Anterior cingulate cortex (tissue), 58 donors: ENCODE results near the gene TRHDE.
"Not testable (repeated sequence)": the region's sequence is repeated elsewhere in the genome, so short reads cannot be mapped to it uniquely, and the experiment has no call there.

Experiments used
- DNase-seq, 58 donors: peaks; one replicate each; lab custom pipeline; 2025; lab: John Stamatoyannopoulos, UW

The TRHDE gene

GRCh38 chr12:72602581-72602980 lies 330.4 kb downstream of the TRHDE start:
- no peak for DNase-seq

GRCh38 chr12:72605975-72606374 lies 333.8 kb downstream of the TRHDE start:
- DNase-seq = no peak

GRCh38 chr12:72610342-72610741 lies 338.2 kb downstream of the TRHDE start:
- no peak for DNase-seq

- no peak for DNase-seq
These were observed 338.7 kb downstream of the TRHDE start for GRCh38 chr12:72610854-72611358.

- no peak for DNase-seq
These were observed 340.0 kb downstream of the TRHDE start for GRCh38 chr12:72612171-72612570.

- DNase-seq = no peak
These were observed 346.6 kb downstream of the TRHDE start for GRCh38 chr12:72618764-72619163.

GRCh38 chr12:72622556-72622955 lies 350.4 kb downstream of the TRHDE start:
- no peak for DNase-seq

- no peak for DNase-seq
These were observed 359.9 kb downstream of the TRHDE start for GRCh38 chr12:72631926-72632685.

- no peak for DNase-seq
These were observed 370.5 kb downstream of the TRHDE start for GRCh38 chr12:72642706-72643105.

- no peak for DNase-seq
These were observed 375.0 kb downstream of the TRHDE start for GRCh38 chr12:72647139-72647538.

GRCh38 chr12:72658615-72659014 lies 386.4 kb downstream of the TRHDE start:
- DNase-seq = no peak

- DNase-seq = not testable (repeated sequence)
These were observed 388.0 kb downstream of the TRHDE start for GRCh38 chr12:72660174-72660573.

- no peak for DNase-seq
These were observed 401.7 kb downstream of the TRHDE start for GRCh38 chr12:72673853-72674252.

- no peak for DNase-seq
These were observed 404.4 kb downstream of the TRHDE start for GRCh38 chr12:72676556-72676955.

- no peak for DNase-seq
These were observed 405.0 kb downstream of the TRHDE start for GRCh38 chr12:72677139-72677538.

GRCh38 chr12:72677846-72678245 lies 405.7 kb downstream of the TRHDE start:
- no peak for DNase-seq

- no peak for DNase-seq
These were observed 407.1 kb downstream of the TRHDE start for GRCh38 chr12:72679147-72679757.

GRCh38 chr12:72681028-72681427 lies 408.9 kb downstream of the TRHDE start:
- DNase-seq = no peak

- DNase-seq = no peak
These were observed 412.3 kb downstream of the TRHDE start for GRCh38 chr12:72684491-72684890.

GRCh38 chr12:72692338-72692737 lies 420.2 kb downstream of the TRHDE start:
- DNase-seq = no peak

GRCh38 chr12:72694193-72694592 lies 422.0 kb downstream of the TRHDE start:
- DNase-seq = no peak

GRCh38 chr12:72699362-72699761 lies 427.2 kb downstream of the TRHDE start:
- DNase-seq = no peak
